Omental fat pad (tissue), 4 donors: Measurements from ENCODE around the gene CA12. TPM values are rescaled to one million over a fixed set of nuclear protein-coding genes. Genes with fewer than 3 reads are reported as not detected.

Experiments used
- ATAC-seq: fragments of 150-250 bp; one replicate; pipeline ENCODE4 v1.9.1; 2016; ENCODE audit warnings: mild to moderate bottlenecking, moderate library complexity; ENCODE audit not compliant: low FRiP score
- DNase-seq: peaks from one replicate; pipeline ENCODE4 v3.0.0-alpha.2; 2019; ENCODE audit warnings: low spot score
- CTCF ChIP-seq, 3 donors: fragments of 450-650 bp; IDR thresholded peaks; one replicate each; pipeline ENCODE4 v1.5.1; 2016 to 2017; ENCODE audit warnings: antibody characterized with exemption in 3 of 3, mild to moderate bottlenecking in 3 of 3, moderate library complexity in 2 of 3
- total RNA-seq, 4 donors: library from RNA; depleted of rRNA; stranded (reverse); fragments of >200 nt; gene quantifications; one replicate each; pipeline ENCODE4 v1.1.0, GENCODE V29; 2016

Gene CA12
- total RNA-seq, 4 donors from 2014 or later = 0.75 to 27.1 (median 10.2) TPM

- DNase-seq = no peak
- no peak for ATAC-seq
- no peak for TF ChIP-seq CTCF (IDR thresholded peaks at IDR 0.05)
These were observed 21.0 kb upstream of the CA12 start for GRCh38 chr15:63402498-63403253.

GRCh38 chr15:63401714-63402497 is 20.3 kb upstream of the CA12 start:
- no peak for ATAC-seq
- DNase-seq = no peak
- TF ChIP-seq CTCF (IDR thresholded peaks at IDR 0.05) = no peak

GRCh38 chr15:63401078-63401477 is 19.4 kb upstream of the CA12 start:
- DNase-seq (no peak), ATAC-seq (no peak)
- TF ChIP-seq CTCF (IDR thresholded peaks at IDR 0.05) = no peak

- ATAC-seq = no peak
- no peak for DNase-seq
- no peak for TF ChIP-seq CTCF (IDR thresholded peaks at IDR 0.05)
These were observed 16.8 kb upstream of the CA12 start for GRCh38 chr15:63398456-63398855.

GRCh38 chr15:63396152-63396928 is 14.7 kb upstream of the CA12 start:
- peak; percentile 50 for ATAC-seq
- DNase-seq = no peak
- no peak for TF ChIP-seq CTCF (IDR thresholded peaks at IDR 0.05)

- no peak for ATAC-seq
These were observed 14.1 kb upstream of the CA12 start for GRCh38 chr15:63395730-63396151.

More at GRCh38 chr15:63395730-63396151, 14.1 kb upstream of the CA12 start:
- TF ChIP-seq CTCF (IDR thresholded peaks at IDR 0.05) = no peak
- DNase-seq = no peak
